Measurements from ENCODE around the gene SLC17A1. TPM values are rescaled to one million over a fixed set of nuclear protein-coding genes. Genes with fewer than 3 reads are reported as not detected.

Gene SLC17A1
- total RNA-seq, 1 experiment from 2014 or later: not detected

GRCh38 chr6:25862199-25862598 is 30.3 kb upstream of the SLC17A1 start:
- no peaks in the 10 kb centered on the region for H3K9me3 ChIP-seq
- H3K36me3 ChIP-seq (ENCODE audit: control insufficient read depth, insufficient read depth, low read length): no peaks in the 10 kb centered on the region
- Mint-ChIP-seq H3K27ac (ENCODE audit: unreplicated experiment) (no peak overlapping the region), H3K4me3 (ENCODE audit: unreplicated experiment) (no peak overlapping the region), H3K9me3 (ENCODE audit: unreplicated experiment) (no peaks in the 10 kb centered on the region), H3K27me3 (ENCODE audit: insufficient read depth, unreplicated experiment) (peaks cover 17% of the 10 kb centered on the region), H3K4me1 (ENCODE audit: low read depth, unreplicated experiment) (no peaks in the 10 kb centered on the region), H3K36me3 (ENCODE audit: insufficient read depth, unreplicated experiment) (no peaks in the 10 kb centered on the region)
- no peaks in the 10 kb centered on the region for H3K4me1 ChIP-seq
- CTCF ChIA-PET: no interaction called here
- POLR2A ChIA-PET: no interaction called here
- H3K27me3 ChIP-seq (replicated peaks; ENCODE audit: control insufficient read depth, insufficient read depth, low read length): no peaks in the 10 kb centered on the region
- DNase-seq: no peak
- no TSS peak for BruUV-seq (replicated peaks)
- no peak for TF ChIP-seq CTCF (IDR thresholded peaks at IDR 0.05; ENCODE audit: insufficient read depth in 1 of 2, low read depth in 1 of 2, low read length in 1 of 2, severe bottlenecking in 1 of 2, unreplicated experiment in 1 of 2)
- intact Hi-C loops (cut with micrococcal nuclease; ENCODE audit: unreplicated experiment): no loop called here
- no peak overlapping the region for H3K4me3 ChIP-seq (ENCODE audit: low read depth, low read length)

- H3K4me1 Mint-ChIP-seq (ENCODE audit: low read depth, unreplicated experiment): no peaks in the 10 kb centered on the region
Observed at GRCh38 chr6:25852756-25853155, 20.9 kb upstream of the SLC17A1 start.

GRCh38 chr6:25851961-25852360 is 20.1 kb upstream of the SLC17A1 start:
- no peak for DNase-seq
- Histone ChIP-seq H3K9me3 (no peaks in the 10 kb centered on the region), H3K4me3 (ENCODE audit: low read depth, low read length) (no peak overlapping the region), H3K36me3 (ENCODE audit: control insufficient read depth, insufficient read depth, low read length) (no peaks in the 10 kb centered on the region), H3K4me1 (no peaks in the 10 kb centered on the region), H3K27me3 (replicated peaks; ENCODE audit: control insufficient read depth, insufficient read depth, low read length) (no peaks in the 10 kb centered on the region)
- Mint-ChIP-seq H3K4me1 (ENCODE audit: low read depth, unreplicated experiment) (no peaks in the 10 kb centered on the region), H3K9me3 (ENCODE audit: unreplicated experiment) (no peaks in the 10 kb centered on the region), H3K27me3 (ENCODE audit: insufficient read depth, unreplicated experiment) (peaks cover 7% of the 10 kb centered on the region), H3K36me3 (ENCODE audit: insufficient read depth, unreplicated experiment) (no peaks in the 10 kb centered on the region), H3K4me3 (ENCODE audit: unreplicated experiment) (no peak overlapping the region), H3K27ac (ENCODE audit: unreplicated experiment) (no peak overlapping the region)
- TF ChIP-seq CTCF (IDR thresholded peaks at IDR 0.05; ENCODE audit: insufficient read depth in 1 of 2, low read depth in 1 of 2, low read length in 1 of 2, severe bottlenecking in 1 of 2, unreplicated experiment in 1 of 2): no peak
- ChIA-PET POLR2A (no interaction called here), CTCF (no interaction called here)
- BruUV-seq (replicated peaks): no TSS peak
- intact Hi-C loops (cut with micrococcal nuclease; ENCODE audit: unreplicated experiment): no loop called here

More at GRCh38 chr6:25852756-25853155, 20.9 kb upstream of the SLC17A1 start:
- DNase-seq: no peak
- H3K4me3 Mint-ChIP-seq (ENCODE audit: unreplicated experiment): no peak overlapping the region
- H3K9me3 ChIP-seq: no peaks in the 10 kb centered on the region
- H3K9me3 Mint-ChIP-seq (ENCODE audit: unreplicated experiment): no peaks in the 10 kb centered on the region
- H3K27me3 ChIP-seq (replicated peaks; ENCODE audit: control insufficient read depth, insufficient read depth, low read length): no peaks in the 10 kb centered on the region
- H3K4me1 ChIP-seq: no peaks in the 10 kb centered on the region
- intact Hi-C loops (cut with micrococcal nuclease; ENCODE audit: unreplicated experiment): no loop called here
- no peaks in the 10 kb centered on the region for H3K36me3 Mint-ChIP-seq (ENCODE audit: insufficient read depth, unreplicated experiment)
- no peak overlapping the region for H3K27ac Mint-ChIP-seq (ENCODE audit: unreplicated experiment)
- H3K4me3 ChIP-seq (ENCODE audit: low read depth, low read length): no peak overlapping the region
- no peaks in the 10 kb centered on the region for H3K36me3 ChIP-seq (ENCODE audit: control insufficient read depth, insufficient read depth, low read length)
- BruUV-seq (replicated peaks): no TSS peak
- no peak for TF ChIP-seq CTCF (IDR thresholded peaks at IDR 0.05; ENCODE audit: insufficient read depth in 1 of 2, low read depth in 1 of 2, low read length in 1 of 2, severe bottlenecking in 1 of 2, unreplicated experiment in 1 of 2)
- POLR2A ChIA-PET: no interaction called here
- H3K27me3 Mint-ChIP-seq (ENCODE audit: insufficient read depth, unreplicated experiment): peaks cover 7% of the 10 kb centered on the region
- CTCF ChIA-PET: no interaction called here
